ENCODE data around the gene C20orf144. TPM values are rescaled to one million over a fixed set of nuclear protein-coding genes. Genes with fewer than 3 reads are reported as not detected.
A peak's percentile ranks its signal among the peaks of the same experiment; 100 is the strongest.

The C20orf144 gene
- total and polyA plus RNA-seq, 11 donors, result 0.13 to 0.50 (median 0.15) TPM; not detected in 8

GRCh38 chr20:33653218-33653899 is 8.8 kb upstream of the C20orf144 start:
- peak overlapping the region in 5 of 12 donors; percentile 3 to 28 (median 23) for H3K4me3 ChIP-seq
- ATAC-seq (peak; percentile 45 to 66 (median 58)), DNase-seq (peak in 3 of 5 donors; percentile 61 to 67 (median 61))
- peaks cover 0 to 27% (median 12%) of the 10 kb centered on the region in 12 donors for H3K4me1 ChIP-seq
- no peaks in the 10 kb centered on the region for H3K9me3 ChIP-seq
- intact Hi-C loops (cut with DNase I), result loop anchor here in 9 of 10 donors (2.0 to 5.0 kb wide), 3 partner anchors 191 to 197 kb away; no protein-coding TSS in a partner anchor
- H3K27ac ChIP-seq, result peak overlapping the region in 2 of 12 donors; percentile 25 to 29
- H3K36me3 ChIP-seq, result peaks cover 0 to 18% (median 8%) of the 10 kb centered on the region in 9 donors
- 45 to 52% (median 48%) methylated on average over 16 of the region's 16 CpGs for WGBS, 4 donors
- TF ChIP-seq POLR2A (IDR thresholded peaks at IDR 0.05) (no peak), CTCF (IDR thresholded peaks at IDR 0.05) (peak; percentile 46 to 82 (median 74))
- no peaks in the 10 kb centered on the region for H3K27me3 ChIP-seq

- Histone ChIP-seq H3K4me1 (peaks cover 0 to 20% (median 8%) of the 10 kb centered on the region in 12 donors), H3K36me3 (peaks cover 0 to 23% (median 8%) of the 10 kb centered on the region in 9 donors), H3K4me3 (peak overlapping the region in 2 of 12 donors; percentile 3 to 28), H3K27ac (no peak overlapping the region), H3K27me3 (no peaks in the 10 kb centered on the region), H3K9me3 (no peaks in the 10 kb centered on the region)
- intact Hi-C loops (cut with DNase I), result loop anchor here in 9 of 10 donors (2.0 to 5.0 kb wide), 3 partner anchors 192 to 197 kb away; no protein-coding TSS in a partner anchor
- WGBS, 4 donors, result 83 to 90% (median 84%) methylated on average over 11 of the region's 11 CpGs
- DNase-seq (no peak), ATAC-seq (peak in 3 of 4 donors; percentile 5 to 29 (median 12))
- no peak for TF ChIP-seq CTCF (IDR thresholded peaks at IDR 0.05)
- TF ChIP-seq POLR2A (IDR thresholded peaks at IDR 0.05), result no peak
Observed at GRCh38 chr20:33653900-33654596, 8.1 kb upstream of the C20orf144 start.

GRCh38 chr20:33654680-33655161 is 7.4 kb upstream of the C20orf144 start:
- DNase-seq (no peak), ATAC-seq (peak in 2 of 4 donors; percentile 1 to 5)
- H3K27ac ChIP-seq, result no peak overlapping the region
- H3K4me3 ChIP-seq, result no peak overlapping the region
- H3K9me3 ChIP-seq, result no peaks in the 10 kb centered on the region
- peaks cover 0 to 30% (median 11%) of the 10 kb centered on the region in 9 donors for H3K36me3 ChIP-seq
- 71 to 79% (median 76%) methylated on average over 14 of the region's 14 CpGs for WGBS, 4 donors
- intact Hi-C loops (cut with DNase I), result loop anchor here in 6 of 10 donors (5.0 kb wide), 2 partner anchors 192 to 197 kb away; no protein-coding TSS in a partner anchor
- no peaks in the 10 kb centered on the region for H3K27me3 ChIP-seq
- peaks cover 0 to 17% (median 6%) of the 10 kb centered on the region in 12 donors for H3K4me1 ChIP-seq
- no peak for TF ChIP-seq POLR2A (IDR thresholded peaks at IDR 0.05)
- no peak for TF ChIP-seq CTCF (IDR thresholded peaks at IDR 0.05)

- no peak overlapping the region for H3K27ac ChIP-seq
- no peak for ATAC-seq
- intact Hi-C loops (cut with DNase I), result no loop called here
- WGBS, 4 donors, result 58 to 69% (median 61%) methylated on average over 4 of the region's 4 CpGs
- TF ChIP-seq POLR2A (IDR thresholded peaks at IDR 0.05) (no peak), CTCF (IDR thresholded peaks at IDR 0.05) (no peak)
- H3K36me3 ChIP-seq, result peaks cover 0 to 34% (median 15%) of the 10 kb centered on the region in 9 donors
- peaks cover 0 to 17% (median 6%) of the 10 kb centered on the region in 12 donors for H3K4me1 ChIP-seq
- DNase-seq, result no peak
- H3K4me3 ChIP-seq, result no peak overlapping the region
- H3K9me3 ChIP-seq, result no peaks in the 10 kb centered on the region
- no peaks in the 10 kb centered on the region for H3K27me3 ChIP-seq
Observed at GRCh38 chr20:33655164-33655563, 7.0 kb upstream of the C20orf144 start.
